HG03196 (cell line): ENCODE data around the gene RALBP1.

Source experiments
- ATAC-seq: cut with Tn5 transposase; IDR thresholded peaks from one replicate; pipeline ENCODE4 v1.9.1; 2021; ENCODE audit not compliant: unreplicated experiment

Gene RALBP1

DNA sequence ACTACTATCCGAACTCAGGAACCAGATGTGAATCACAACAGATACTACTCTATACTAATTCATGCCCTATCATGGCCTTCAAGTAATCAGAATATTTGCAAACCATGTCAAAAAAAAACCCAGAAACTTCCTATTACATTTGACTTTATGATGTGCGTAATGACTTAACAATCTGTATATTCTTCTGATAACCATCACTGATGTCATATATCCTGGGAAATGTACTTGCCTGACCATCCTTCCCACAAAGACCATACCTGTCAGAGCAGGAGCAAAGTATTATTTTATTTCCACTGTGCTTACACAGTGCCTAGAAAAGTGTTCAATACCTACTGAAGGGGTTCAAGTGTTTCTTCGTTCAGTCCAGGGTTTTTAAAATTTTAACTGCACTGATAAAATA, 111.5 kb downstream of the RALBP1 start:
- no peak for ATAC-seq
